GM19035 (cell line): ENCODE data around the gene MAT2A.
"Not testable (repeated sequence)": the region's sequence is repeated elsewhere in the genome, so short reads cannot be mapped to it uniquely, and the experiment has no call there.

Source experiments
- ATAC-seq: cut with Tn5 transposase; IDR thresholded peaks from one replicate; pipeline ENCODE4 v1.9.1; 2021; ENCODE audit not compliant: unreplicated experiment

MAT2A gene

GRCh38 chr2:85523903-85524335 is 15.0 kb upstream of the MAT2A start:
- ATAC-seq: no peak

GRCh38 chr2:85524336-85524908 is 14.5 kb upstream of the MAT2A start:
- ATAC-seq: no peak

GRCh38 chr2:85525029-85525428 is 13.9 kb upstream of the MAT2A start:
- no peak for ATAC-seq

- ATAC-seq: no peak
Measured at GRCh38 chr2:85525567-85525966, 13.4 kb upstream of the MAT2A start.

- no peak for ATAC-seq
Measured at GRCh38 chr2:85527787-85528186, 11.2 kb upstream of the MAT2A start.

GRCh38 chr2:85528355-85528754 is 10.6 kb upstream of the MAT2A start:
- no peak for ATAC-seq

- no peak for ATAC-seq
Measured at GRCh38 chr2:85529809-85530208, 9.2 kb upstream of the MAT2A start.

GRCh38 chr2:85531589-85531988 is 7.4 kb upstream of the MAT2A start:
- no peak for ATAC-seq

- no peak for ATAC-seq
Measured at GRCh38 chr2:85534099-85534498, 4.9 kb upstream of the MAT2A start.

- no peak for ATAC-seq
Measured at GRCh38 chr2:85534881-85535280, 4.1 kb upstream of the MAT2A start.

GRCh38 chr2:85536479-85536878 is 2.5 kb upstream of the MAT2A start:
- ATAC-seq: no peak

GRCh38 chr2:85537600-85538506 is 1.1 kb upstream of the MAT2A start:
- ATAC-seq: no peak

GRCh38 chr2:85539361-85540132 is 579 bp downstream of the MAT2A start:
- peak; percentile 33 for ATAC-seq

- ATAC-seq: no peak
Measured at GRCh38 chr2:85540133-85540648, 1.2 kb downstream of the MAT2A start.

- ATAC-seq: no peak
Measured at GRCh38 chr2:85541262-85541661, 2.3 kb downstream of the MAT2A start.

- ATAC-seq: no peak
Measured at GRCh38 chr2:85541753-85542457, 2.9 kb downstream of the MAT2A start.

GRCh38 chr2:85542777-85543176 is 3.8 kb downstream of the MAT2A start:
- ATAC-seq: no peak

GRCh38 chr2:85544254-85544691 is 5.3 kb downstream of the MAT2A start:
- ATAC-seq: not testable (repeated sequence)

- ATAC-seq: not testable (repeated sequence)
Measured at GRCh38 chr2:85544915-85545779, 6.2 kb downstream of the MAT2A start.

- ATAC-seq: no peak
Measured at GRCh38 chr2:85545780-85546240, 6.8 kb downstream of the MAT2A start.
